Natural killer cell (primary cell): Measurements from ENCODE around the gene IRAK1. TPM values are rescaled to one million over a fixed set of nuclear protein-coding genes. Genes with fewer than 3 reads are reported as not detected.

Source experiments
- ATAC-seq, 3 donors: fragments of 150-1000 bp in 2 of 3; fragments of 200-7000 bp in 1 of 3; cut with Tn5 transposase; 1 replicate in 1 of 3; 2 replicates in 2 of 3; pipeline ENCODE4 v1.10.0; 2021; ENCODE audit warnings: mild to moderate bottlenecking in 2 of 3, moderate library complexity in 2 of 3
- DNase-seq, 2 donors: peaks; one replicate each; pipeline versions ENCODE4 v3.0.0 to v3.0.0-alpha.2; 2013 to 2021; ENCODE audit warnings: mixed read lengths in 1 of 2
- H3K27ac ChIP-seq: one replicate; pipeline ENCODE4 v1.5.1; 2013; ENCODE audit warnings: mild to moderate bottlenecking, low read length
- H3K27me3 ChIP-seq: one replicate; pipeline ENCODE4 v1.6.1; 2013; ENCODE audit warnings: low read length; ENCODE audit not compliant: control insufficient read depth, insufficient read depth
- H3K36me3 ChIP-seq: one replicate; pipeline ENCODE4 v1.6.1; 2013; ENCODE audit warnings: low read length; ENCODE audit not compliant: control insufficient read depth, insufficient read depth
- H3K4me1 ChIP-seq: one replicate; pipeline ENCODE4 v1.6.1; 2013; ENCODE audit warnings: low read length; ENCODE audit not compliant: control insufficient read depth, insufficient read depth
- H3K4me3 ChIP-seq: one replicate; pipeline ENCODE4 v1.5.1; 2013; ENCODE audit warnings: low read length
- H3K9me3 ChIP-seq: one replicate; pipeline ENCODE4 v1.6.1; 2013; ENCODE audit warnings: low read length; ENCODE audit not compliant: control insufficient read depth, insufficient read depth
- H3K27ac Mint-ChIP-seq, 2 donors: one replicate each; pipeline ENCODE4 v1.8.0; 2022; ENCODE audit warnings: mild to moderate bottlenecking in 2 of 2, mixed read lengths in 2 of 2, moderate library complexity in 1 of 2
- H3K27me3 Mint-ChIP-seq, 2 donors: one replicate each; pipeline ENCODE4 v1.8.0; 2022; ENCODE audit warnings: low read depth in 2 of 2, mixed read lengths in 2 of 2
- H3K36me3 Mint-ChIP-seq: one replicate; pipeline ENCODE4 v1.8.0; 2022; ENCODE audit warnings: mixed read lengths
- H3K4me1 Mint-ChIP-seq, 2 donors: one replicate each; pipeline ENCODE4 v1.8.0; 2022; ENCODE audit warnings: mixed read lengths in 2 of 2
- H3K4me3 Mint-ChIP-seq: one replicate; pipeline ENCODE4 v1.8.0; 2022; ENCODE audit warnings: mild to moderate bottlenecking, moderate library complexity, mixed read lengths
- H3K9me3 Mint-ChIP-seq, 2 donors: one replicate each; pipeline ENCODE4 v1.8.0; 2022; ENCODE audit warnings: mixed read lengths in 2 of 2
- WGBS: methylation state at CpG from one replicate; pipeline ENCODE4 v1.1.7; 2013; ENCODE audit warnings: missing lambda C conversion rate; ENCODE audit not compliant: insufficient coverage; 5-methylcytosine and 5-hydroxymethylcytosine counted together
- intact Hi-C: fragments of 100-400 bp; cut with micrococcal nuclease; formaldehyde crosslinking; loops from one replicate; pipeline ENCODE4 v1.14.2; 2022
- total RNA-seq, 4 donors: library from RNA; stranded (reverse); fragments of 120-200 nt in 1 of 4; gene quantifications; one replicate each; pipeline versions ENCODE4 v1.2.3 to v1.2.4, GENCODE V29; 2013 to 2022
- TF ChIP-seq, protein P1 (sequence below): fragments of 200-600 bp; IDR thresholded peaks from one replicate; pipeline ENCODE4 v1.8.0; 2022; ENCODE audit warnings: antibody characterized with exemption

The IRAK1 gene
- total RNA-seq, 3 donors from 2014 or later (not counting 1 experiment from before 2014, with no cell fraction given) = 87.5 to 114 (median 107) TPM

DNA sequence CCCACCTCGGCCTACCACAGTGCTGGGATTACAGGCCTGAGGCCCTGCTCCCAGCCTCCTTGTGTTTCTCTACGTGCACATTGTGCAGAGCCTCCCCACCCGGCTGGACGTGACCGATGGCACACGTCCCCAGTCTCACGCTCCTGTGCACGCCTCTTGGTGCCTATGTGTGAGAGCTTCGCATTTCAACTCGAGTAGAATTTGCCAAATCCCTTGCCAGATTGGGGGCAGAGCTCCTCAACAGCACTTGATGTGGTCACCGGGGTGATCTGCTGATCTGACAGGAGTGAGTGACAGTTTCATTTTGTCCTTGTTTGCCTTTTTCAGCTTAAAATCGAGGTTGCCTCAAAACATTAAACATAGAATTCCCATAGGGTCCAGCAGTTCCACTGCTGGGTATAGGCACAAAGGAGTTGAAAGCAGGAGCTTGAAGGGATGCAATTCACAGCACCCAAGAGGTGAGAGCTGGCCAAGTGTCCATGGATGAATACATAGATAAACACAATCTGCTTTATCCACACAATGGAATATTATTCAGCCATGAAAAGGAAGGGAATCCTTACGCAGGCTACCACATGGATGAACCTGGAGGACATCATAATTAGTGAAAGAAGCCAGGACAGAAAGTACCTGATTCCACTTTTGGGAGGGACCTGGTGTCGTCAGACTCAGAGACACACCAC is 29.6 kb downstream of the IRAK1 start:
- no peak overlapping the region for H3K4me3 ChIP-seq
- 44% methylated on average over 11 of the region's 14 CpGs for WGBS
- TF ChIP-seq, protein P1, sequence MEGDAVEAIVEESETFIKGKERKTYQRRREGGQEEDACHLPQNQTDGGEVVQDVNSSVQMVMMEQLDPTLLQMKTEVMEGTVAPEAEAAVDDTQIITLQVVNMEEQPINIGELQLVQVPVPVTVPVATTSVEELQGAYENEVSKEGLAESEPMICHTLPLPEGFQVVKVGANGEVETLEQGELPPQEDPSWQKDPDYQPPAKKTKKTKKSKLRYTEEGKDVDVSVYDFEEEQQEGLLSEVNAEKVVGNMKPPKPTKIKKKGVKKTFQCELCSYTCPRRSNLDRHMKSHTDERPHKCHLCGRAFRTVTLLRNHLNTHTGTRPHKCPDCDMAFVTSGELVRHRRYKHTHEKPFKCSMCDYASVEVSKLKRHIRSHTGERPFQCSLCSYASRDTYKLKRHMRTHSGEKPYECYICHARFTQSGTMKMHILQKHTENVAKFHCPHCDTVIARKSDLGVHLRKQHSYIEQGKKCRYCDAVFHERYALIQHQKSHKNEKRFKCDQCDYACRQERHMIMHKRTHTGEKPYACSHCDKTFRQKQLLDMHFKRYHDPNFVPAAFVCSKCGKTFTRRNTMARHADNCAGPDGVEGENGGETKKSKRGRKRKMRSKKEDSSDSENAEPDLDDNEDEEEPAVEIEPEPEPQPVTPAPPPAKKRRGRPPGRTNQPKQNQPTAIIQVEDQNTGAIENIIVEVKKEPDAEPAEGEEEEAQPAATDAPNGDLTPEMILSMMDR = no peak
- no peaks in the 10 kb centered on the region for H3K27me3 Mint-ChIP-seq
- H3K4me3 Mint-ChIP-seq = no peak overlapping the region
- no peak overlapping the region for H3K27ac ChIP-seq
- no peak overlapping the region for H3K27ac Mint-ChIP-seq
- ATAC-seq (no peak), DNase-seq (peak in 1 of 2 donors; percentile 58)
- intact Hi-C loops = no loop called here
- peaks cover 0 to 2% of the 10 kb centered on the region in 2 donors for H3K9me3 Mint-ChIP-seq
- H3K36me3 Mint-ChIP-seq = no peaks in the 10 kb centered on the region
- H3K4me1 ChIP-seq = peaks cover 29% of the 10 kb centered on the region
- no peaks in the 10 kb centered on the region for H3K36me3 ChIP-seq
- peaks cover 5% of the 10 kb centered on the region in 2 donors for H3K4me1 Mint-ChIP-seq
- H3K27me3 ChIP-seq = no peaks in the 10 kb centered on the region
- H3K9me3 ChIP-seq = no peaks in the 10 kb centered on the region

DNA sequence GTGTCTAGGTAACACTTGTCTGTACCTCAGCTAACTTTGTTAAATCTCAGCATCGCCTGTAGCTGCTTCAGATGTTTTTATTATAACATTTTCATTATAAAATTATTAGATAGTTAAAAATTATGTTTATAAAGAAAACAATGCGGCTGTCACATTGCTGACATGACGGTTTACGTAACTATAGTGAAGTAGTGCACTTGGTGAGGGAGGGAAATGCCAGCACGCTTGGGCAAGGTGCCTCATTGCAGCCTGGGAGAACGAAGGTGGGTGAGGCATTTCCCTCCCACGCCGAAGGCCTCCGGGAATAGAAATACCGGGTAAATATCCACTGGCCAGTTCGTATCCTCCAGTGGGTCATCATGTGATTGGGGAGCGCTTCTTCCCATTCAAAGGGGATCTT is 31.2 kb downstream of the IRAK1 start:
- intact Hi-C loops = no loop called here
- H3K4me1 ChIP-seq = peaks cover 45% of the 10 kb centered on the region
- no peak for DNase-seq
- no peaks in the 10 kb centered on the region for H3K36me3 ChIP-seq
- Mint-ChIP-seq H3K4me3 (no peak overlapping the region), H3K27ac (no peak overlapping the region), H3K27me3 (no peaks in the 10 kb centered on the region), H3K36me3 (no peaks in the 10 kb centered on the region), H3K9me3 (peaks cover 0 to 2% of the 10 kb centered on the region in 2 donors), H3K4me1 (peaks cover 5% of the 10 kb centered on the region in 2 donors)
- H3K27me3 ChIP-seq = no peaks in the 10 kb centered on the region
- no peak for ATAC-seq
- no peaks in the 10 kb centered on the region for H3K9me3 ChIP-seq
- H3K4me3 ChIP-seq = no peak overlapping the region
- no peak overlapping the region for H3K27ac ChIP-seq
- WGBS = 95% methylated on average over 11 of the region's 12 CpGs
- TF ChIP-seq, protein P1 = no peak

DNA sequence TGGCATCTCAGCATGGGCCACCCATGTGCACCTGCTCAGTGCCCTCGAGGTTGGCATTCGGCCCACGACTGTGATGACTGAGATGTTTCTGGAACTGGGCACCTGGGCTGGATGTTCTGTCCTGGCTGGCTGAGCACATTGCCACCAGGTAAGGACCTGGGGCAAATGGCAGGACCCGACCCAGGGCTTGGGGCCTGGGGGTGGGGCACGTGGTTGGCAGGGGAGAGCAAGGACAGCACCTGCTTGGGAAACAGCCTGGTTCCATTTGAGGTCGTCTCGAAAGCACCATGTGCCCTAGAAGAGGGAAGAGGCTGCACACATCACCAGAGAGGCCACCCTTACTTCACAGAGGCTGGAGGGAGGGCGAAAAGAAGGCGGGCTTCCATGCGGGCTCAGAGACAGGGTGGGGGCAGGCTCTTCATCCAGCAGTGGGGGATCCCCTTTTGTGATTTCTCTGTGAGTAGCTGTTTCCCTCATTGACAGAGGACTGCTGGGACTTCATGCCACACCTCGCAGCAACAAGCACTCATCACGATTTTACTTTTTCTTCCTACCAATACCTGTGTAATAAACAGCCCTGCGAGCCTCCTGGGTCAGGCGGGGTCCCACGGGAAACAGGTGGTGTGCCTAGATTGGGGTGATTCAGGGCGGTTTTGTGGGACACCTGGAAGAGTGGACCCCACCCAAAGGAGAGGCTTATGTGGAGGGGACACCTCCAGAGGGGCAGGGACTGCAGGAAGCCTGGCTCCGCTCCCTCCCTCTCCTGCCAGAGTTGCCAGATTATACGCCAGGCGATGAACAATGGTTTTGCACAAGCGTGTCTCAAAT is 35.1 kb downstream of the IRAK1 start:
- Mint-ChIP-seq H3K27ac (peak overlapping the region; percentile 64 to 76), H3K9me3 (no peaks in the 10 kb centered on the region), H3K4me1 (peaks cover 19 to 26% of the 10 kb centered on the region in 2 donors), H3K4me3 (peak overlapping the region; percentile 40), H3K27me3 (peaks cover 0 to 6% of the 10 kb centered on the region in 2 donors), H3K36me3 (no peaks in the 10 kb centered on the region)
- no peak overlapping the region for H3K4me3 ChIP-seq
- H3K4me1 ChIP-seq = peaks cover 70% of the 10 kb centered on the region
- intact Hi-C loops = no loop called here
- no peaks in the 10 kb centered on the region for H3K27me3 ChIP-seq
- ATAC-seq = no peak
- H3K36me3 ChIP-seq = no peaks in the 10 kb centered on the region
- DNase-seq = peak in 1 of 2 donors; percentile 76
- peak overlapping the region; percentile 84 for H3K27ac ChIP-seq
- no peaks in the 10 kb centered on the region for H3K9me3 ChIP-seq
- 42% methylated on average over 14 of the region's 20 CpGs for WGBS
- TF ChIP-seq, protein P1 = no peak
